ENCODE measurements around the gene SERPINB5.

Gene SERPINB5

DNA sequence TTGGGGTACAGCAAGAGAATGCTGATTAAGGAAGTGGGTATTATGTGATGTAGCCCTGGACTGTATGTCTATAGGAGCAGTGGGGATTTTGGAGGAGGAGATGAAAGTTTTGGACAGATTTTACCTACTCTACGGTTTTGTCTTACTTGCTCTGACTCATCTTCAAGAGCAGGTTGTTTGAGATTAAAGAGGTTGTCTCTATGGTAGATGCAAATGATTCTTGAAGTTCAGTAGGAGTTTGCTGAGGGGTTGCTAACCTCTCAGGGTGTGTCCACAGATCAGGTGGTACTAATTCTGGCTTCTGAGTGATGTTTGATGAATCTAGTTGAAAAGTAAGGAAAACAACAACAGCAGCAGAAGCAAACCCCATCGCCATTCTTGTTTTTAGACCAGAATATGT is 55.7 kb downstream of the SERPINB5 start:
- Histone ChIP-seq H3K4me3 (ENCODE audit: low read length) (no peak overlapping the region), H3K9me3 (replicated peaks; ENCODE audit: low read length) (no peaks in the 10 kb centered on the region), H3K4me2 (ENCODE audit: low read length) (no peak overlapping the region), H3K27me3 (ENCODE audit: control insufficient read depth, insufficient read depth, low read length) (no peaks in the 10 kb centered on the region), H3K4me1 (ENCODE audit: control insufficient read depth, insufficient read depth, low read length) (no peaks in the 10 kb centered on the region), H3K9ac (ENCODE audit: low read depth, low read length) (no peak overlapping the region), H3K36me3 (ENCODE audit: insufficient read depth, low read length) (no peaks in the 10 kb centered on the region)

DNA sequence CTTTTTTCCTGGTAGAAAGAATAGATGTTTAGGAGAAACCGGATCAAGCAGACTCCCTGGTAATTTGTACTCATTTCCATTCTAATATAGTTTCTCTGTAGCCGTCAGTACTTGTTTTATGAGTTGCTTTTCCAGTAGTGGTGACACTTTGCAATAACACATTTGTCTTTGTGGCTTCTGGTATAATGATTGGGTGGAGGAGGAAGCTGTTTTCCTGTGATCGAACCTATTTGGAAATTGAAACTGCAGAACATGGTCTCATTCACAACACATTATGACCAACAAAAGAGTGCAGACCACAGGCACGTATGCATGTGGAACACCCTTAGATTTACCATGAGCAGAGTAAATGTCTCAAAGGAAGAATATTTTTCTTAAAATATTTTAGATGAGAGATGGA is 57.9 kb downstream of the SERPINB5 start:
- peaks cover 2% of the 10 kb centered on the region for H3K4me1 ChIP-seq (ENCODE audit: control insufficient read depth, insufficient read depth, low read length)
- no peak overlapping the region for H3K4me3 ChIP-seq (ENCODE audit: low read length)
- H3K36me3 ChIP-seq (ENCODE audit: insufficient read depth, low read length), result no peaks in the 10 kb centered on the region
- H3K9ac ChIP-seq (ENCODE audit: low read depth, low read length), result no peak overlapping the region
- H3K4me2 ChIP-seq (ENCODE audit: low read length), result no peak overlapping the region
- no peaks in the 10 kb centered on the region for H3K9me3 ChIP-seq (replicated peaks; ENCODE audit: low read length)
- H3K27me3 ChIP-seq (ENCODE audit: control insufficient read depth, insufficient read depth, low read length), result no peaks in the 10 kb centered on the region

DNA sequence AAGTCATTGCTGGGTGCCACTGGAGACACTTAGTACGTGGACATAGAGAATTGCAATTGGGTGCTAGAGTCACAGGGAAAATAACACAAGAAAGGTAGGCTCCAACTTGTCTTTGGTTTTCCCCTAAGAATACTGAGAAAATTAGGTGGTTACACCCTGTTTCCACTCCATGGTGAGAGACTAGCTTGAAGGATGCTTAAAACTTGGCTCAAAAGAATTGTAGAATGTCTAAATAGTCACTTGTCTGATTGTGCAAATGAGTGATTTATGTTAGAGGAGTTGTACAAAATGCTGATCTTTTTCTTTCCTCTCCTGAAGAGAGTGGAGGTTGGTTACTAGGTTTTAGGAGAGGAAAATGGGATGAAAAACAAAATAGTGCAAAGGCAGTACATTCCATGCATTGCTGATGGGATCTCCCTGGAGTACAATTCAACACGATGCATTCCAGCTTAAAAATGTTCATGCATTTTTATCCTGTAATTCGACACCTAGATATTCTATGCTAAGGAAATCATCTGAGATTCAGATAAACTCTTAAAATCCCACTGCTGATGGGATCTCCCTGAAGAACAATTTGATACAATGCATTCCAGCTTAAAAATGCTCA is 63.2 kb downstream of the SERPINB5 start:
- Histone ChIP-seq H3K36me3 (ENCODE audit: insufficient read depth, low read length) (no peaks in the 10 kb centered on the region), H3K9me3 (replicated peaks; ENCODE audit: low read length) (no peaks in the 10 kb centered on the region), H3K4me2 (ENCODE audit: low read length) (peak overlapping the region; percentile 6), H3K4me3 (ENCODE audit: low read length) (no peak overlapping the region), H3K4me1 (ENCODE audit: control insufficient read depth, insufficient read depth, low read length) (peaks cover 10% of the 10 kb centered on the region), H3K9ac (ENCODE audit: low read depth, low read length) (no peak overlapping the region), H3K27me3 (ENCODE audit: control insufficient read depth, insufficient read depth, low read length) (no peaks in the 10 kb centered on the region)

- no peak within 1 kb of the TSS for H3K4me3 ChIP-seq (ENCODE audit: low read length)
- no peaks in the 10 kb centered on the region for H3K27me3 ChIP-seq (ENCODE audit: control insufficient read depth, insufficient read depth, low read length)
- H3K9ac ChIP-seq (ENCODE audit: low read depth, low read length), result no peak within 1 kb of the TSS
- H3K36me3 ChIP-seq (ENCODE audit: insufficient read depth, low read length), result no peaks in the 10 kb centered on the region
- no peaks in the 10 kb centered on the region for H3K9me3 ChIP-seq (replicated peaks; ENCODE audit: low read length)
- no peak within 1 kb of the TSS for H3K4me2 ChIP-seq (ENCODE audit: low read length)
- H3K4me1 ChIP-seq (ENCODE audit: control insufficient read depth, insufficient read depth, low read length), result peaks cover 10% of the 10 kb centered on the region
These were observed 65.3 kb downstream of the SERPINB5 start, which contains the start of gene SERPINB12 for GRCh38 chr18:63542069-63542468. TSS of gene SERPINB12 (plus strand) at chr18:63542369. CDS start at chr18:63556160, 13,791 bp downstream.

DNA sequence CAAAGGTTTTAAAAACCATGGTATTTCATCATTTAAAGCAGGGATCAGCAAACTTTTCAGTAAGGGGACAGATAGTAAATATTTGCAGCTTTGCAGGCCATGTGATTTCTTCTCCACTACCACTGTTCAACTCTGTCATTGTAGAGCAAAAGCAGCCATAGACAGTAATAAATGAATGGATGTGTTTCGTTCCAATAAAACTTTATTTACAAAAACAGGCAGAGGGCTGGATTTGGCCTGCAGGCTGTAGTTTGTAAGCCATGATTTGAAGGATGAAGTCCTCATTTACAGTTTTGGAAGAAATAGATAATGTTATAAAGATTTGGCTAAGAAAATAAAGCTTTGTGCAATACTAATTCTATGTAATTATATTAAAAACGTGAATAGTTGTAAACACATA is 67.3 kb downstream of the SERPINB5 start:
- H3K36me3 ChIP-seq (ENCODE audit: insufficient read depth, low read length), result no peaks in the 10 kb centered on the region
- H3K9ac ChIP-seq (ENCODE audit: low read depth, low read length), result no peak overlapping the region
- no peaks in the 10 kb centered on the region for H3K9me3 ChIP-seq (replicated peaks; ENCODE audit: low read length)
- peaks cover 10% of the 10 kb centered on the region for H3K4me1 ChIP-seq (ENCODE audit: control insufficient read depth, insufficient read depth, low read length)
- H3K4me2 ChIP-seq (ENCODE audit: low read length), result no peak overlapping the region
- H3K27me3 ChIP-seq (ENCODE audit: control insufficient read depth, insufficient read depth, low read length), result no peaks in the 10 kb centered on the region
- no peak overlapping the region for H3K4me3 ChIP-seq (ENCODE audit: low read length)

- Histone ChIP-seq H3K9ac (ENCODE audit: low read depth, low read length) (no peak overlapping the region), H3K36me3 (ENCODE audit: insufficient read depth, low read length) (no peaks in the 10 kb centered on the region), H3K4me3 (ENCODE audit: low read length) (no peak overlapping the region), H3K9me3 (replicated peaks; ENCODE audit: low read length) (no peaks in the 10 kb centered on the region), H3K4me1 (ENCODE audit: control insufficient read depth, insufficient read depth, low read length) (peaks cover 4% of the 10 kb centered on the region), H3K4me2 (ENCODE audit: low read length) (no peak overlapping the region), H3K27me3 (ENCODE audit: control insufficient read depth, insufficient read depth, low read length) (no peaks in the 10 kb centered on the region)
These were observed 68.2 kb downstream of the SERPINB5 start for GRCh38 chr18:63545000-63545399.

DNA sequence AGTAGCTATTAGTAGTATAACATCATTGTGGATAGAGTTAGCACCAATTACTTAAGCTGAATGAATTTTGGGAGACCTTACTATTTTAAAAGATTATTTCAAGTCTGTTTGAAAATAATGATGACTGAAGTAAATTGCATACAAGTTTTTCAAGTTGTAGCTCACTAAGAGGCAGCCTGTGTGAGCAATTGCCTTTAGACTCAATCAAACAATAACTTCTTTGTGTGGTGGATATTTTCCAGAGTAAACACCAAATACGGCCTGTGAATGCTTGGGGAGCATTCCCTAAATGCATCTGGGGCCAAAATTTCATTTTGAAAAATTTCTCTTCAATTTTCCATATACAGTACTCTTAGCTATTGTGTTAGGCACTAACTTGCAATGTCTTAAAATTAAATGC is 73.3 kb downstream of the SERPINB5 start:
- Histone ChIP-seq H3K4me2 (ENCODE audit: low read length) (no peak overlapping the region), H3K4me3 (ENCODE audit: low read length) (no peak overlapping the region), H3K36me3 (ENCODE audit: insufficient read depth, low read length) (no peaks in the 10 kb centered on the region), H3K9me3 (replicated peaks; ENCODE audit: low read length) (no peaks in the 10 kb centered on the region), H3K27me3 (ENCODE audit: control insufficient read depth, insufficient read depth, low read length) (no peaks in the 10 kb centered on the region), H3K4me1 (ENCODE audit: control insufficient read depth, insufficient read depth, low read length) (peaks cover 15% of the 10 kb centered on the region), H3K9ac (ENCODE audit: low read depth, low read length) (no peak overlapping the region)

- H3K4me3 ChIP-seq (ENCODE audit: low read length), result no peak overlapping the region
- H3K4me1 ChIP-seq (ENCODE audit: control insufficient read depth, insufficient read depth, low read length), result peaks cover 15% of the 10 kb centered on the region
- H3K36me3 ChIP-seq (ENCODE audit: insufficient read depth, low read length), result no peaks in the 10 kb centered on the region
- no peaks in the 10 kb centered on the region for H3K27me3 ChIP-seq (ENCODE audit: control insufficient read depth, insufficient read depth, low read length)
- H3K9me3 ChIP-seq (replicated peaks; ENCODE audit: low read length), result no peaks in the 10 kb centered on the region
- H3K4me2 ChIP-seq (ENCODE audit: low read length), result no peak overlapping the region
- H3K9ac ChIP-seq (ENCODE audit: low read depth, low read length), result no peak overlapping the region
These were observed 75.0 kb downstream of the SERPINB5 start for GRCh38 chr18:63551769-63552168.

DNA sequence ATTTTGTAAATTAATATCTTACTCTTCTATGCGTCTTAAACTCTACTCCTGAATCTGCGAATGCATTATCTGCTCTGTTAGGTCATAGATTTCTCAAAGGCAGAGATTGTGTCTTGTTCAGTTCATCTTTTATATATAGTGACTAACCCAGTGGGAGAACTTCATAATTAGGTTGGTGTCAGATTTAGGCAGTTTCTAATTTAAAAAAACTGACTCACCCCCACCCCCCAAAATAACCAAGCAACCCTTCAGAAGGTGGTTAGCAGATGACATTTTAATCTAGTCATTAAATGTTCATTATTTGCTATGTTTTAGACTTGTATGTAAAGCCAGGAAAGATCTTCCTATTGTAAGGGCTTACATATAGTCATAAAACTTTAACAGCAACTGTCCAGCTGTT is 75.8 kb downstream of the SERPINB5 start:
- Histone ChIP-seq H3K4me1 (ENCODE audit: control insufficient read depth, insufficient read depth, low read length) (peaks cover 15% of the 10 kb centered on the region), H3K9me3 (replicated peaks; ENCODE audit: low read length) (no peaks in the 10 kb centered on the region), H3K27me3 (ENCODE audit: control insufficient read depth, insufficient read depth, low read length) (no peaks in the 10 kb centered on the region), H3K9ac (ENCODE audit: low read depth, low read length) (peak overlapping the region; percentile 66), H3K4me2 (ENCODE audit: low read length) (peak overlapping the region; percentile 55), H3K36me3 (ENCODE audit: insufficient read depth, low read length) (no peaks in the 10 kb centered on the region), H3K4me3 (ENCODE audit: low read length) (peak overlapping the region; percentile 28)

DNA sequence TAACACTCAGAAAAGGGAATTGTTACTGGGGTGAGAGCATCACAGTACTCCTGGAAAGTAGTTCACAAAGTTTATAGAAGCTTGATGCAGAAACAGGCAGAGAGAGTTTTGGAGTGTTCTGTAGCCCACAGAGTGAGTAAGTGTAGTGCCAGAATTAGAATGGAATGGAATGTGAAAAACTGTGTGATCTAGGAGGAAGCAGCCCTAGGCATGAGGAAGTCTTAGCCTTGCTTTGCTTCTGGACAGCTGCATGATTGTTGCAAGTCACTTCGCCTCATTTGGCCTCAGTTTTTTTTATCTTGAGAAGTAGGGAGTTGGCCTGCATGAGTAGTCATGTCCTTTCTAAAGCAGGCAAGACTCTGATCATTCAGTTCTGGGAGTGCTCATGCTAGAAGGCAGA is 76.3 kb downstream of the SERPINB5 start:
- H3K4me1 ChIP-seq (ENCODE audit: control insufficient read depth, insufficient read depth, low read length), result peaks cover 15% of the 10 kb centered on the region
- H3K9ac ChIP-seq (ENCODE audit: low read depth, low read length), result peak overlapping the region; percentile 66
- peak overlapping the region; percentile 55 for H3K4me2 ChIP-seq (ENCODE audit: low read length)
- no peaks in the 10 kb centered on the region for H3K36me3 ChIP-seq (ENCODE audit: insufficient read depth, low read length)
- peak overlapping the region; percentile 28 for H3K4me3 ChIP-seq (ENCODE audit: low read length)
- H3K27me3 ChIP-seq (ENCODE audit: control insufficient read depth, insufficient read depth, low read length), result no peaks in the 10 kb centered on the region
- H3K9me3 ChIP-seq (replicated peaks; ENCODE audit: low read length), result no peaks in the 10 kb centered on the region
